Activated CD4-positive, alpha-beta T cell treated with anti-CD3 and anti-CD28 coated beads, Interleukin-2, amount 50 U/mL, for 24 hours (primary cell): ENCODE results near the gene SMC2.

ENCODE experiments used
- DNase-seq, 2 donors: peaks; one replicate each; pipeline ENCODE4 v3.0.0-alpha.2; 2020; ENCODE audit warnings: low read depth in 1 of 2, low spot score in 1 of 2

Gene SMC2

GRCh38 chr9:104093647-104094533 is at the start of gene SMC2:
SMC2 (plus strand) TSS chr9:104094309; CDS start chr9:104095385, 1,076 bp downstream.
- peak; percentile 86 to 91 for DNase-seq

GRCh38 chr9:104068546-104068945 is 25.6 kb upstream of the SMC2 start:
- DNase-seq, result no peak

- no peak for DNase-seq
Measured at GRCh38 chr9:104069288-104069687, 24.8 kb upstream of the SMC2 start.

GRCh38 chr9:104071589-104071988 is 22.5 kb upstream of the SMC2 start:
- DNase-seq, result no peak

DNA sequence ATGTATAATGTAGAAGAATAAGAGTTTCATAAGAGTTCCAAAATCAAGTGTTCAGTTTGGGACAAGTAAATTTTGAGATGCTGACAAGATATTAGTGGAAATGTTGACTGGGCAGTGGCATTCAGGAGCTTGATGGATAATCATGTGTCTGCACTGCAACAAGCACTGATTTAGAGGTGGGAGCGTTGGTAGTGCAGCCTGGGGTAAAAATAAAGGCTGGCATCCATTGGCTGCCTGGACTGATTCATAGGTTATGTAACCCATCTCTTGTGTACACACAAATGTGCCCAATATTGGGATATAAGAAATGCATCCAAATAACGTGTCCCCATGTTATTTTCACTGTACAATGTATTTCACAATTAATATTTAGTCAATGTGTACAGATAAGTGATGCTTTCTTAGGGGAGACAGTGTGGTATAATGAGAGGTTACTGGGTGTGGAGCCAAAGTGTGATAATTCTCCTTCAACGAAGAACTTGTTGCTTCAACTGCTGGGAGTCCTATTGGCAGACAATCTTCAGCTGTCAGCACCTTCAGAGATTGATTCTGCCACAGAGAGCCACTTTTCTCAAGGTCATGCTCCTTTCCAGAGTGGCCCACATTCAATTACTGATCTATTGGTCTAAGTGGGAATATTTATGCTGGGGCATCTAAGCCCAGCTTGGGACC is 20.9 kb upstream of the SMC2 start:
- no peak for DNase-seq

- DNase-seq, result no peak
Measured at GRCh38 chr9:104073770-104074133, 20.4 kb upstream of the SMC2 start.

DNA sequence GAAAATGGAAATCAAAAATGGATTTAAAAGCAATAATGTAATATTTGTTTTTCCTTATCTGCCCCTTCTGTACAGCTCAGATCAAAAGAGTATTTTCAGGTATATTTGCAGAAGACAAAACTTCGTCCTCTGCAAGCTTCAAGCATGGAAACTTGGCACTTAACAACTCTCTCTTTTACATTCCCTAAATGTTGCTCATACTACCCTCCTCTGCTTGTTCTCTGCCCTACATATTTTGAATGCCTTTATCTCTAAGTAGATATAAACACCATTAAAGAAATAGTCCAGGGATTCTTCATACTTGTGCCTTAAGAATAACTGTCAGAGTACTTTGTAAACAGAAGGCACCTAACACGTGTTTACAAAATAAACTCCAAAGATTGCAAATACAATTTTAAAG is 19.2 kb upstream of the SMC2 start:
- no peak for DNase-seq

DNA sequence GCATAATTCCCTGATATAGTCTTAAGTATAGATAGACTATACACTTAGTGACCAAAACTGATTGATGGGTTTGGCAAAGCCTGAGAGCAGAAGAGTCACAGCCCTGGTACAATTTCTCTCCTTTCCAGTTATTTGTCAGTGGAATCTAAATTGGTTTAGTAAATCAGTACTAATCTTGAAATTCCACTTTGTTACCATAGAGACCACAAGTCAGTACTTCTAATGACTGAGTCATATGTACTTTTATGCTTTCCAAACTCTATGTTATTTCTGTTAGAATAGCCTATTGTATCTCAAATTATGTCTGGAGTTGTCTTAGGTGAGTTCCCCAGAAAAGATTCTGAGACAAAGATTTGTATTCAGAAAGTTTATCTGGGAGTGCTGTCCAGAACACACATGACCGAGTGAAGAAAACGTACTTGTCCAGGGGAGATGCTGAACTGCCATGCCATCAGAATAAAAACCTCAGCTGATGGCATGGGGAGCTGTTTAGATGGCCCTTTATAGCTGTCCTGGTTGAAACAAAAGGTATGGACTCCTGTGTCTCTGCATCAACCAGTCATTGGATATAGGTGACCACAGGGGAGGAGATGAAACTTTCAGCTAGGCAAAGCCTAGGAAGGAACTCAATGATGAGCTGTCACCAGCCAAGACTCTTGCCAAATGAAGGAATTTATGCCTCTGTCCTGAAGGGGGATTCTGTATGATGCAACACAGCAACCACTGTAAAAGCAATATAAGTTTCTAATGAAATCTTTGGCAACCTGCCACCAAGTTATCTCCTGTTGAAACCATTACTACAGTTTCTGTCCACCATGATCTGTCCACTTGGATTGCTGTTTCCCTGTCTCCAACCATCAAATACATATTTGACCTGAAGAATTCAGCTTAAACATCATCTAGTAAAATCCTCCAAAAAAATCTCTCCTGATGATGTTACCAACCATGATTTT is 18.0 kb upstream of the SMC2 start:
- DNase-seq, result no peak

GRCh38 chr9:104078596-104078995 is 15.5 kb upstream of the SMC2 start:
- no peak for DNase-seq

GRCh38 chr9:104080983-104081382 is 13.1 kb upstream of the SMC2 start:
- no peak for DNase-seq

DNA sequence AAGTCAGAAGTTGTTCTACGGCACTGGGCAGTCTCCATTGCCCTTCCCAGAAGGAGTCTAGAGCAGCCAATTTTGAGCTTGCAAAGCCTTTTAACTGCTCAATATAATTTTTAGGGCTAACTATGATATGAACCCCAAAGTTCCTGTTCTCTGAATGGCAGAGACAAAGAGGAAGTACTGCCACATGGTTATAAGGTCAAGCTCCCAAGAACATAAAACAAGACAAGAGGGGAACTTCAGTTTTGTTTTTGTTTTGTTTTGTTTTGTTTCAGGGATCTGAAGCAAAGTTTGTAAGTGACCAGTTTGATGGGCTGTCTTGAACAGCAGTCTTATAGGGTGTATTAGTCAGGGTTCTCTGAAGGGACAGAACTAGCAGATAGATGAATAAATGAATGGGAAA is 11.9 kb upstream of the SMC2 start:
- DNase-seq, result no peak

DNA sequence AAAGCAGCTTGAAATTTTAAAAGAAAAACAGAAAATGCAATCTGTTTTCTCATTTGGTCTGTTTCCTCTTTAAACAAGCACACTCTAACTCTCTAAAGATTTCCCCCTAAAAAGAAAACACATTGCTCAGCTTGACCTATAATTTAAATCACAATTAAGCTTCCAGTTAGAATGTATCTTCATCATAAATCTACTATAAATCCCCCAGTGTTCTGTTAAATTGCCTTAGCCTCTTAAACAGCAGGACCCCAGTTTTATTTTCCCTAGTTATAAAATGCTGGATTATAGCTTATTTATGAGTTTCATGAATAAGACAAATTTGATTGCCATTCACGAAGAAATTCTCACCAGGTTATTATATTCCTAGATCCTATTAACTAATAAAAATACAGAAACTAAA is 8.6 kb upstream of the SMC2 start:
- DNase-seq, result no peak

GRCh38 chr9:104087894-104088293 is 6.2 kb upstream of the SMC2 start:
- no peak for DNase-seq

GRCh38 chr9:104088416-104088815 is 5.7 kb upstream of the SMC2 start:
- DNase-seq, result no peak

GRCh38 chr9:104090578-104090977 is 3.5 kb upstream of the SMC2 start:
- no peak for DNase-seq

DNA sequence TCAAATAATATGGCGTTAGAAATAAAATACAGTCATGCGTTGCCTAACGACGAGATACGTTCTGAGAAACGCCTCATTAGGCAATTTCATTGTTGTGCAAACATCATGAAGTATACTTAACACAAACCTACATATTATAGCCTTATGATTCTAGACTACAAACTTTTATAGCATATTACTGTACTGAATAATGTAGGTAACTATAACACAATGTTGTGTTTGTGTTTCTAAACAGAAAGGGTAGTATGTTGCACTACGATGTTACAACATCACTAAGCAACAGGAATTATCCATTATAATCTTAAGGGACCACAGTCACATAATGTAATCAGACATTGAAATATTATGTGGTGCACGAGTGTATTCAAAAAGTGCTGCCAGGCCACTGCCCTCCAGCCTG is 3.0 kb upstream of the SMC2 start:
- no peak for DNase-seq

GRCh38 chr9:104091708-104092107 is 2.4 kb upstream of the SMC2 start:
- DNase-seq, result no peak

- no peak for DNase-seq
Measured at GRCh38 chr9:104092192-104092591, 1.9 kb upstream of the SMC2 start.

- no peak for DNase-seq
Measured at GRCh38 chr9:104092875-104093600, 1.1 kb upstream of the SMC2 start.

GRCh38 chr9:104094534-104095015 is 466 bp downstream of the SMC2 start:
- peak in 1 of 2 donors; percentile 4 for DNase-seq

DNA sequence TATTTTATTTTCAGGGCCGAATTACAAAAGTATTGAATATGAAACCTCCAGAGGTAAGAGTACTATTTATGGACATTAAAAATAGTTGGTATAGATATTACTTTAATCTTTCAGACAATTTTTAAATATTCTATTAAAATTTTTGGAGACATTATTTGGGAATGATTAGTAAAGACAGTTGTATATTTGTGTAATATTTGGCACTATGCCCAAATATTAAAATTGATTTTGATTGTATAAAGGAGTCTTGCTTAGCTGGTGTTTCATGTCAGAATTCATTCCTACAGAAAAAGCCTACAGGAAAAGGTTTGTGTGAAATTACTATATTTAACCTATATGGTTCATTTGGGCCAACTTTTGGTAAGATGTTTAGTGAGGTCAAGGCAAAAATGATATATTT is 5.5 kb downstream of the SMC2 start:
- no peak for DNase-seq
